Measurements from ENCODE around the gene MPC1. TPM values are rescaled to one million over a fixed set of nuclear protein-coding genes. Genes with fewer than 3 reads are reported as not detected.

The MPC1 gene
- 100 to 1,000 TPM in 3 of 4 donors, 10 to 100 TPM in 1; 90.8 to 131 (median 129) TPM for total RNA-seq

GRCh38 chr6:166382933-166383801 lies at the start of gene MPC1:
TSS of gene MPC1 (minus strand) at chr6:166382940. CDS start at chr6:166382876, 64 bp downstream.
- Histone ChIP-seq H3K36me3 (no peaks in the 10 kb centered on the region), H3K9me3 (no peaks in the 10 kb centered on the region), H3K4me1 (peaks cover 0 to 25% (median 8%) of the 10 kb centered on the region in 4 donors), H3K27ac (peak within 1 kb of the TSS; percentile 96 to 99 (median 98)), H3K27me3 (no peaks in the 10 kb centered on the region), H3K4me3 (peak within 1 kb of the TSS; percentile 77 to 95 (median 85))
- peak; percentile 97 for DNase-seq
- intact Hi-C loops (cut with DNase I; ENCODE audit: low total_unique reads) (no loop called here), in situ Hi-C loops (cut with MboI; ENCODE audit: low pct_ligation_motif_present in 1 of 4, low pct_unique_long_range_greater_than_20kb in 1 of 4, low sequenced_read_pairs in 3 of 4) (loop anchor here in 1 of 4 donors (25.0 kb wide), 1 partner anchor 496 kb away; no protein-coding TSS in a partner anchor)
- no peak for TF ChIP-seq EP300 (IDR thresholded peaks at IDR 0.05; ENCODE audit: low read depth)
- no peak for TF ChIP-seq CTCF (IDR thresholded peaks at IDR 0.05)
- TF ChIP-seq POLR2AphosphoS5 (IDR thresholded peaks at IDR 0.05) = peak; percentile 80 to 95 (median 93)
- TF ChIP-seq POLR2A (IDR thresholded peaks at IDR 0.05) = peak; percentile 93
- 0 to 1% methylated on average over 6 to 42 of the region's 94 CpGs for WGBS, 2 donors (ENCODE audit: low coverage in 1 of 2)

GRCh38 chr6:166430269-166430668 lies 47.5 kb upstream of the MPC1 start:
- in situ Hi-C loops (cut with MboI; ENCODE audit: low pct_ligation_motif_present in 1 of 4, low pct_unique_long_range_greater_than_20kb in 1 of 4, low sequenced_read_pairs in 3 of 4) = no loop called here
- H3K36me3 ChIP-seq = no peaks in the 10 kb centered on the region
- H3K27ac ChIP-seq = no peak overlapping the region
- no peak overlapping the region for H3K4me3 ChIP-seq
- 92% methylated on average over 17 of the region's 17 CpGs; no CpG with 5 or more reads in 1 of the 2 donors for WGBS, 2 donors (ENCODE audit: low coverage in 1 of 2)
- no peak for TF ChIP-seq EP300 (IDR thresholded peaks at IDR 0.05; ENCODE audit: low read depth)
- no peak for TF ChIP-seq POLR2AphosphoS5 (IDR thresholded peaks at IDR 0.05)
- no peak for TF ChIP-seq CTCF (IDR thresholded peaks at IDR 0.05)
- TF ChIP-seq POLR2A (IDR thresholded peaks at IDR 0.05) = no peak
- no peaks in the 10 kb centered on the region for H3K9me3 ChIP-seq
- no peak for DNase-seq
- H3K27me3 ChIP-seq = no peaks in the 10 kb centered on the region
- intact Hi-C loops (cut with DNase I; ENCODE audit: low total_unique reads) = no loop called here
- H3K4me1 ChIP-seq = no peaks in the 10 kb centered on the region

GRCh38 chr6:166424431-166424830 lies 41.7 kb upstream of the MPC1 start:
- Histone ChIP-seq H3K9me3 (no peaks in the 10 kb centered on the region), H3K4me3 (no peak overlapping the region), H3K36me3 (no peaks in the 10 kb centered on the region), H3K4me1 (no peaks in the 10 kb centered on the region), H3K27me3 (no peaks in the 10 kb centered on the region), H3K27ac (no peak overlapping the region)
- no peak for TF ChIP-seq POLR2AphosphoS5 (IDR thresholded peaks at IDR 0.05)
- TF ChIP-seq POLR2A (IDR thresholded peaks at IDR 0.05) = no peak
- TF ChIP-seq CTCF (IDR thresholded peaks at IDR 0.05) = no peak
- TF ChIP-seq EP300 (IDR thresholded peaks at IDR 0.05; ENCODE audit: low read depth) = no peak
- in situ Hi-C loops (cut with MboI; ENCODE audit: low pct_ligation_motif_present in 1 of 4, low pct_unique_long_range_greater_than_20kb in 1 of 4, low sequenced_read_pairs in 3 of 4) (no loop called here), intact Hi-C loops (cut with DNase I; ENCODE audit: low total_unique reads) (no loop called here)
- 91 to 96% methylated on average over 7 to 12 of the region's 12 CpGs for WGBS, 2 donors (ENCODE audit: low coverage in 1 of 2)
- DNase-seq = no peak

GRCh38 chr6:166423781-166424180 lies 41.0 kb upstream of the MPC1 start:
- Histone ChIP-seq H3K4me1 (no peaks in the 10 kb centered on the region), H3K36me3 (no peaks in the 10 kb centered on the region), H3K9me3 (no peaks in the 10 kb centered on the region), H3K4me3 (no peak overlapping the region), H3K27me3 (no peaks in the 10 kb centered on the region), H3K27ac (no peak overlapping the region)
- no peak for TF ChIP-seq EP300 (IDR thresholded peaks at IDR 0.05; ENCODE audit: low read depth)
- no peak for TF ChIP-seq POLR2A (IDR thresholded peaks at IDR 0.05)
- TF ChIP-seq POLR2AphosphoS5 (IDR thresholded peaks at IDR 0.05) = no peak
- no peak for TF ChIP-seq CTCF (IDR thresholded peaks at IDR 0.05)
- intact Hi-C loops (cut with DNase I; ENCODE audit: low total_unique reads) = no loop called here
- in situ Hi-C loops (cut with MboI; ENCODE audit: low pct_ligation_motif_present in 1 of 4, low pct_unique_long_range_greater_than_20kb in 1 of 4, low sequenced_read_pairs in 3 of 4) = no loop called here
- WGBS, 2 donors (ENCODE audit: low coverage in 1 of 2) = 90% methylated on average over 7 of the region's 7 CpGs; no CpG with 5 or more reads in 1 of the 2 donors
- no peak for DNase-seq

All from transverse colon (tissue), 4 donors.